Body of pancreas (tissue), 4 donors: ENCODE results near the gene EPSTI1.

Source experiments
- CTCF ChIP-seq, 7 experiments: fragments of 450-650 bp in 4 of 7; fragments of 200-600 bp in 3 of 7; sonication (generic) in 3 of 7; IDR thresholded peaks; one replicate each; pipeline ENCODE4 v1.5.1; 2016 to 2019; ENCODE audit warnings: antibody characterized with exemption in 7 of 7
- POLR2A ChIP-seq, 3 donors: fragments of 450-650 bp; IDR thresholded peaks; one replicate each; pipeline ENCODE4 v1.6.1; 2016; ENCODE audit warnings: antibody characterized with exemption in 3 of 3, mild to moderate bottlenecking in 2 of 3

GRCh38 chr13:42867232-42867631, 124.8 kb downstream of the EPSTI1 start:
- no peak for TF ChIP-seq CTCF (IDR thresholded peaks at IDR 0.05)
- no peak for TF ChIP-seq POLR2A (IDR thresholded peaks at IDR 0.05)
